ENCODE results near the gene DHRS1.
A peak's percentile ranks its signal among the peaks of the same experiment; 100 is the strongest.
"Not testable (repeated sequence)": the region's sequence is repeated elsewhere in the genome, so short reads cannot be mapped to it uniquely, and the experiment has no call there.

Gene DHRS1

GRCh38 chr14:24327914-24328313 is 28.3 kb upstream of the DHRS1 start:
- not testable (repeated sequence) for DNase-seq (ENCODE audit: low spot score)

- no peak for DNase-seq (ENCODE audit: low spot score)
Measured at GRCh38 chr14:24327303-24327702, 27.7 kb upstream of the DHRS1 start.

GRCh38 chr14:24325963-24326362 is 26.4 kb upstream of the DHRS1 start:
- no peak for DNase-seq (ENCODE audit: low spot score)

- no peak for DNase-seq (ENCODE audit: low spot score)
Measured at GRCh38 chr14:24325041-24325530, 25.5 kb upstream of the DHRS1 start.

- no peak for DNase-seq (ENCODE audit: low spot score)
Measured at GRCh38 chr14:24324024-24324423, 24.4 kb upstream of the DHRS1 start.

- no peak for DNase-seq (ENCODE audit: low spot score)
Measured at GRCh38 chr14:24323341-24323740, 23.8 kb upstream of the DHRS1 start.

- no peak for DNase-seq (ENCODE audit: low spot score)
Measured at GRCh38 chr14:24322672-24323071, 23.1 kb upstream of the DHRS1 start.

- DNase-seq (ENCODE audit: low spot score) = no peak
Measured at GRCh38 chr14:24321212-24321975, 21.8 kb upstream of the DHRS1 start.

GRCh38 chr14:24317141-24317928 is 17.8 kb upstream of the DHRS1 start:
- DNase-seq (ENCODE audit: low spot score) = peak; percentile 45

GRCh38 chr14:24316597-24316950 is 17.0 kb upstream of the DHRS1 start:
- DNase-seq (ENCODE audit: low spot score) = no peak

GRCh38 chr14:24315807-24316596 is 16.4 kb upstream of the DHRS1 start:
- peak; percentile 60 for DNase-seq (ENCODE audit: low spot score)

GRCh38 chr14:24315243-24315806 is 15.7 kb upstream of the DHRS1 start:
- DNase-seq (ENCODE audit: low spot score) = no peak

GRCh38 chr14:24314377-24315193 is 15.0 kb upstream of the DHRS1 start:
- DNase-seq (ENCODE audit: low spot score) = no peak

- DNase-seq (ENCODE audit: low spot score) = no peak
Measured at GRCh38 chr14:24313913-24314312, 14.3 kb upstream of the DHRS1 start.

GRCh38 chr14:24312736-24313507 is 13.3 kb upstream of the DHRS1 start:
- DNase-seq (ENCODE audit: low spot score) = no peak

- no peak for DNase-seq (ENCODE audit: low spot score)
Measured at GRCh38 chr14:24311837-24312615, 12.4 kb upstream of the DHRS1 start.

- DNase-seq (ENCODE audit: low spot score) = no peak
Measured at GRCh38 chr14:24310646-24311604, 11.3 kb upstream of the DHRS1 start, which contains the start of gene LTB4R. TSS of gene LTB4R (plus strand) at chr14:24311502. CDS start at chr14:24315652, 4,150 bp downstream.

GRCh38 chr14:24310265-24310645 is 10.7 kb upstream of the DHRS1 start:
- no peak for DNase-seq (ENCODE audit: low spot score)
